ENCODE measurements around the gene DPPA4.
"Not testable (repeated sequence)": the region's sequence is repeated elsewhere in the genome, so short reads cannot be mapped to it uniquely, and the experiment has no call there.

The DPPA4 gene

GRCh38 chr3:109337393-109337792 is at the start of gene DPPA4:
DPPA4 (minus strand) TSS chr3:109337546; CDS start chr3:109337517, 29 bp downstream.
- DNase-seq, result no peak

DNA sequence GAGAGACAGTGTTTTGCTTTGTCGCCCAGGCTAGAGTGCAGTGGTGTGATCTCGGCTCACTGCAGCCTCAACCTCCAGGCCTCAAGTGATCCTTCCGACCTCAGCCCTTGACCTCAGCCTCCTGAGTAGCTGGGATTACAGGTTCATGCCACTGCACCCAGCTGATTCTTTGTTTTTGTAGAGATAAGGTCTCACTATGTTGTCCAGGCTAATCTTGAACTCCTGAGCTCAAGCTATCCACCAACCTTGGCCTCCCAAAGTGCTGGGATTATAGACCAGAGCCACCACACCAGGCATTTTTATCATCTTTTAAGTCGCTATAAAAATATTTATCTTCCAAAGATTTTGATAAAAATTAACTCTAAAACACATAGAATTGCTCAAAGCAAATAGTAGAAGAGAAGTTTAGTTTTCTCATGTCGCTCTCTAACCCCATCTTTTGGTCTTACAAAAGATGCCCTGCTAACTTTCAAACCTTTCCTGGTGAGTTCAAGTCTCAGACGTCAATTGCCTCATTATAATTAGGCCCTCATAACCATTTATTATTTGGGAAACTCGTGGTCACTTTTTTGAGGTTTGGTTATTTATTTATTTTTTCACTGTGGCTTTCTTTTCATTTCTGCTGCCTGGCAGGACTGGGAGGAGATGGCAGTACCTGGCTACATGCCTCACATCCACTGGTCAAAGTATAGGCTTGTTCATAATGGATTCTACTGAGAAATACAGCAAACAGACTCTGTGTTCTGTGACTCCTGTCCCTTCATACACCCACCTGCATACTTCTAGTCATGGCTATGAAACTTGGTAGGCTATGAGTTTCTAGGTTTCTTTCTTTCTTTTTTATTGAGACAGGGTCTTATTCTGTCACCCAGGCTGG is 48.3 kb upstream of the DPPA4 start:
- DNase-seq, result no peak

- no peak for DNase-seq
Observed at GRCh38 chr3:109384164-109384563, 46.8 kb upstream of the DPPA4 start.

GRCh38 chr3:109382588-109382987 is 45.2 kb upstream of the DPPA4 start:
- no peak for DNase-seq

DNA sequence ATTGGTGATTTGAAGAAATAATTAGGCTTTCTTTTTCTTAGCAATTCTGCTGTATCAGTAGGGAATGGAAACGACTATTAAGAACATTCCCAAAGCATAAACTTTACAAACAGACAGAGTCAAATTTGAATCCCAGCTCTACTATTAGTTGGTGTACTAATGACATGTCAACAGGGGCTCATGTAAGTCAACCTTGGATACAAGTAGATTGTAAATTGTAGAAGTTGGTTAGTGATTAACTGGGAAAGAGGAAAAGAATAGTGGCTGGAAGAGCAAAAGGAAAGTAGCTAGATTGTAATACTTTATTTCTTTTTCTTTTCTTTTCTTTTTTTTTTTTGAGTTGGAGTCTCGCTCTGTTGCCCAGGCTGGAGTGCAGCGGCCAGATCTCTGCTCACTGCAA is 38.6 kb upstream of the DPPA4 start:
- no peak for DNase-seq

DNA sequence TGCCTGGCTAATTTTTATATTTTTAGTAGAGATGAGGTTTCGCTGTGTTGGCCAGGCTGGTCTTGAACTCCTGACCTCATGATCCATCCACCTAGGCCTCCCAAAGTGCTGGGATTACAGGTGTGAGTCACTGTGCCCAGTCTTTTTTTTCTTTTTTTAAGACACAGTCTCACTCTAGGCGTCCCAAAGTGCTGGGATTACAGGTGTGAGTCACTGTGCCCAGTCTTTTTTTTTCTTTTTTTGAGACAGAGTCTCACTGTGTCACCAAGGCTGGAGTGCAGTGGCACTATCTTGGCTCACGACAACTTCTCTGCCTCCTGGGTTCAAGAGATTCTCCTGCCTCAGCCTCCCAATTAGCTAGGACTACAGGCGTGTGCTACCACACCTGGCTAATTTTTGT is 37.1 kb upstream of the DPPA4 start:
- DNase-seq, result not testable (repeated sequence)

- no peak for DNase-seq
Observed at GRCh38 chr3:109373933-109374332, 36.6 kb upstream of the DPPA4 start.

DNA sequence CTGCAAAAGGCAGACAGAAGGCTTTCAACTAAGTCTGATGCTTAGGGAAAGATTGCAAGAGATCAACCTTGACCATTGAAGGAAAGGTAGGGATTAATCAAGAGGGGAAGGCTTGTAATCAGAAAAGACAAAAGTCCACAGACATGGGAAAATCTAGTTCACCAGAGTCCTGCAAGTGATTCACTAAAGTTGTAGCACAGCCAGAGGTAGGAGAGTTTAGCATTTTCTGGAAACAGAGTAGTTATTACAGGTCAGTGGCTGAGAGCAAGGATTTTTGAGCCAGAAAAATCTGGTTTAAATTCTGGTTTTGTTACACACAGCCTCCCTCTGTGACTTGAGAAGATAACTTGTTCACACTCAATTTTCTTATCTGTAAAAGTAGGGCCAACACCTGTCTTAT is 35.3 kb upstream of the DPPA4 start:
- no peak for DNase-seq

DNA sequence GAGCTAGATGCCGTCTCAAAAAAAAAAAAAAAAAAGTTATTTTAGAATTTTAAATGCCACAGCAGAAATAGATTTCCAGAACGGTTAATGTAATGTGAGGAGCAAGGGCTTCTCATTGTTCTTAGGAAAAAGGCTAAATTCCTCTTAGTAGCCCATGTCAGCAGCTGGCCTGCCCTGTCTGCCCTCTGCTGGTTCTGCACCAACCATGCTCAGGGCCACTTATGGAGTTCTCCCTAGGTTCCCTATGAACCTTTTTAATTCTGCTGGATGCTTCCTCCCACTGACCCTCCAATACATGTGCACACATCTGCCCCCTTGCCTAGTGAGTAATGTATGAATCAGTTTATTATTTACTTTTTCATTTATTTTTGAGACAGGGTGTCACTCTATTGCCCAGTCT is 32.2 kb upstream of the DPPA4 start:
- no peak for DNase-seq

- no peak for DNase-seq
Observed at GRCh38 chr3:109364088-109364487, 26.7 kb upstream of the DPPA4 start.

GRCh38 chr3:109363634-109364033 is 26.3 kb upstream of the DPPA4 start:
- no peak for DNase-seq

- no peak for DNase-seq
Observed at GRCh38 chr3:109362823-109363222, 25.5 kb upstream of the DPPA4 start.

DNA sequence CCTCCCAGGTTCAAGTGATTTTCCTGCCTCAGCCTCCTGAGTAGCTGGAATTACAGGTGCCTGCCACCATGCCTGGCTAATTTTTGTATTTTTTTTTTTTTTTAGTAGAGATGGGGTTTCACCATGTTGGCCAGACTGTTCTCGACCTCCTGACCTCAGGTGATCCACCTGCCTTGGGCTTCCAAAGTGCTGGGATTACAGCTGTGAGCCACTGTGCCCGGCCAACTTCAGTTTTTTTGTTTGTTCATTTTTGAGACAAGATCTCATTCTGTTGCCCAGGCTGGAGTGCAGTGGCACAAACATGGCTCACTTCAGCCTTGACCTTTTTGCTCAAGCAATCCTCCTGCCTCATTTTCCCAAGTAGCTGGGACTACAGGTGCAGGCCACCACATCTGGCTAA is 21.5 kb upstream of the DPPA4 start:
- DNase-seq, result not testable (repeated sequence)

- no peak for DNase-seq
Observed at GRCh38 chr3:109356442-109357155, 19.3 kb upstream of the DPPA4 start.

- no peak for DNase-seq
Observed at GRCh38 chr3:109355625-109356441, 18.5 kb upstream of the DPPA4 start.

- no peak for DNase-seq
Observed at GRCh38 chr3:109353057-109353456, 15.7 kb upstream of the DPPA4 start.

DNA sequence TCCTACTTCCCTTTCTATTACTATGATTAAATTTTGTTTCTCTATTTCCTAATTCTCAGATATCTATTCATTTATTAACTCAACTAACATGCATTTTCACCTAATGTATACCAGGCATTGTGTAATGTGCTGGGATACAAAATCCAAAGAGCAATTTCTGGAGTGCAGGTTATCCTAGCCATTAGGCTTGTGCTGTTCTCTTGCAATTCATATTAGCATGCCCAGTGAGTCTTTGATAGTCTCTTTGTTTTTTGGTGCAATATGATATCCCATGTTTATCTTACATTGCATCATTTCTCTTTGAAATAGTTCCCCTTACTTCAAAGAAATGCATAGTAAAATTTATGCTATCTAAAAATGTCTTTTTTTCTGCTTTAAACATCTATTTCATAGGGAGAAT is 13.9 kb upstream of the DPPA4 start:
- DNase-seq, result no peak

GRCh38 chr3:109346770-109347295 is 9.5 kb upstream of the DPPA4 start:
- DNase-seq, result no peak

DNA sequence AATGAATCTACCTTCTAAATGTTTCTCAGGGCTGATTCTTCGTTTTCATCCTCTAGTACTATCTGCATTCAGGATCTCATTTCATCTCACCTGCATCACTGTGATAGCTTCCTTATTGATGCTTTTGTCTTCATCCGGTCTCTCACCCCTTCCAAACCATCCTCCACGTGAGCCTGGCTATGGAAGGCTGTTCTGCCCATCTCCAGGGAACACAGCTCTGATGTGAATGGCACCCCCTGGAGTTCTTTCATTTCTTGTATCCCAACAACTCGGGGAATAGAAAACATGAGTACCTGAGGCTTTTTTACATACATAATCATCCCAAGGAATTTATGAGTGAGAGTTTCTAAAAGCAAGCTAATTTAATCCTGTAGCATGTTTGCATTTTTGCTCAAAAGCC is 8.8 kb upstream of the DPPA4 start:
- DNase-seq, result no peak

DNA sequence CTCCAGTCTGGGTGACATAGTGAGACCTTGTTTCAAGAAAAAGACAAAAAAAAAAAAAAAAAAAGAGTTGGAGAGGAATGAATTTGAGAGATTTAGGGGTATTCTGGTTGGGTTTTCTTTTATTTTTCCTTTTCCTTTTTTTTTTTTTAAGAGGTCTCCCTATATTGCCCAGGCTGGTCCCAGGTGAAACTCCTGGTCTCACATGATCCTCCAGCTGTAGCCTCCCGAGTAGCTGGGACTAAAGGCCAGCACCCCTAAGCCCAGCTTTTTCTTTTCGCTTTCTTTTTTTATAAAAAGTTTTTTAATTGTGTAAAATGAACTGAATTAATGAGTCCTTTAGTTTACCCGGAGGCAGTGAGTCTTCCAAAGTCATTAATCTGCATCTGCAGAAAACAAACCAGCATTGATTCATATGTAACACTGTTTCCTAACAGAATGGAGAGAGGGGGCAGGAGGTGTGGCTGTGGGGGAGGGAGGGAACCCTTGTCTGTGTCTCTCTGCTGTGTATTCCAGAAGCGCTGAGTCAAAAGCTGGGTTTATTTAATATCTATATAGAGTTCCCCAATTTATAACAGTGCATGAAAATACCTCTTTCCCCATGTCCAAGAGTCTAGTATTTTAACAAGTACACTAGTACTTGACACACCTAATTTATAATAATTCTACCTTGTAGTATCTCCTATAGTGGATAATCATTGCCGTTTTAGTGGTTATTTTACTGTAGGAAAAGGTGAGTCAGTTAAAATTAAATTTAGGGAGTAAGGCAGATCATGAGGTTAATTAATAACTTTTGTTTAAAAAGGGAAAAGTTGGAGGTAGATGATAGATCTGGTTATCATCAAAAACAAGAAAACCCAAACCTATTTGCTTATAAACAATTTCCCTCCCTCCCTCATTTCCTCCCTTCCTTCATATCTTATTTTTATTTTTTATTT is 2.6 kb upstream of the DPPA4 start:
- DNase-seq, result no peak

- no peak for DNase-seq
Observed at GRCh38 chr3:109339197-109339596, 1.9 kb upstream of the DPPA4 start.

- DNase-seq, result no peak
Observed at GRCh38 chr3:109338322-109338721, 976 bp upstream of the DPPA4 start.
